HG03108 (cell line): ENCODE results near the gene CEMIP2.

Experiments
- ATAC-seq: cut with Tn5 transposase; IDR thresholded peaks from one replicate; pipeline ENCODE4 v1.9.1; 2021; ENCODE audit warnings: moderate library complexity; ENCODE audit not compliant: unreplicated experiment

CEMIP2 gene

DNA sequence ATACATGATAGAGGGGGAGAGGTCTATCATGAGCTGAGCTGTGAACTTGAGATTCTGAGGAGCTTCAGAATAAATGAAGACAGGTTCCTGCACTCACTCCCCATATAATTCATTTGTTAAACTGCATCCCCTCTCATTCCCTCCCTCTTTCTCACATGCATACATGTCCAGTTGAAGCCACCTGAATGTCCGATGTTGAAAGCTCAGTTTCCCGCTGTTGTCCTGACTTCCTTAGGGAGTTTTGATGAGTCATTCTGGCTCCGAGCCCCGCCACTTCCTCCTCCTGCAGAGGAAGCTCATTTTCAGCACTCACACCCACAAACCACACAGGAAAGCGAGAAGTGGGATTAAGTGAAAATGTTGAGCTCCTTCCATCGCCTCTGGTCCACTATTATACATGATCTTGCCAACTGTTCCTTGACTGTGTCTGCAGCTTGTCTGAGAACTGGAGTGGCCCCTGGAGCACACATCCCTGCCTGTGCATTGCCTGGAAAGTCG is 121.2 kb downstream of the CEMIP2 start:
- ATAC-seq = no peak

DNA sequence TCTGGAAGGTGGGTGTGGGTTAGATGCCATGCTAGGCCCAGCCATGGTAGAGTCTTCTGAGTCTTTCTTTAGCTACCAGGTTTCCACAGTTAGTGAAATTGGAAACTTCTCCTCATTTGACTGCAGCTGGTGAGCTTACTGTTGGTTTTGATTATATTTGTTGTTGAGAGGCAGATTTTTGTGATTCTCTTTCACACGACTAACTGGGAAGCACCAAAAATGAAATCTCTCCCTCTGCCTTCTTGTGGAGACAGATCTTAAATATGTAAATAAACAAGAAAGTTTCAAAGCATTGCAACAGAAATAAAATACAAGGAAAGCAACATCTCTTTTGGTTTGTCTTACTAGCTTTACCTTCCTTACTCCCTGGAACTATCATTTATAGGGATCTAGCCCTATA is 122.2 kb downstream of the CEMIP2 start:
- no peak for ATAC-seq

DNA sequence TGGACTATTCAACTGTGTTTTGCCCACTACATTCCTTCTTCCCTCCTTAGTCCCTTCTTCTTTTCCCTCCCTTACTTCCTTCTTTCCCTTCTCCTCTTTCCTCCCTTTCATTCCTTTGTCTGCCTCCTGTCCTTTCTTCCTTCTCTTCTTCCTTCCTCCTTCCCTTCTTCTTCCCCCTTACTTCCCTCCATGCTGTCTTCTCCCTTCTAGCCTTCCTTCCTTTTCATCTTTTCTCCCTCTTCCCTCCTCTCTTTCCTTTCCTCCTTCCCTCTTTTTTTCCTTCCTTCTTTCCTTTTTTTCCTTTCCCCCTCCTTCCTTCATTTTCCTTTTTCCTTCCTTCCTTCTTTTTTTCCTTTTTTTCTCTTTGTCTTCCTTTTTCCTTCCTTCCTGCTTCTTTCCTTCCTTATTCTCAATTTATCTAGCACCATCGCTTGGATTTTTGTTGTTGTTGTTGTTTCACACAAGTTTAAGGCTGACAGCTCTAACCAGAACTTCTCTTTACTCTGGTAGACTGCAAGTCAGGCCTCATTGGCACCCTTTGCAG is 123.4 kb downstream of the CEMIP2 start:
- ATAC-seq = no peak

DNA sequence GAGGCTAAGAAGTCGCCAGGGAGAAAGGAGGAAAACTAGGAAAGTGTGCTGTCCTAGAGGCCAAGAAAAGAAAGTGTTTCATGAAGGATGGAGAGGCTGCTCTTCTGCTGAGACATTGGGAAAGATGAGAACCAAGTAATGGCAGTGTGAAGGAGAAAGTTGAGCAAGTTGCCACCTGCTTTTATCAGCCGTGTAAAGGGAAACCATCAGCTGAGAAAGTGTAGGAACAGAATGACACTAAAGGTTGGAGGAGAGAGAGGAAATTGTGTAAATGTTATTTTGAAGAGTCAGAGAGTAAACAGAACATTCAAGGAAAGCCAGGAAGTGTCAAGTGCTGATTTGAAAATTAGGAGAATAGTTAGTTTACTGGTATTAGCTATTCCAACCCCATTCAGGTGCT is 125.0 kb downstream of the CEMIP2 start:
- no peak for ATAC-seq

DNA sequence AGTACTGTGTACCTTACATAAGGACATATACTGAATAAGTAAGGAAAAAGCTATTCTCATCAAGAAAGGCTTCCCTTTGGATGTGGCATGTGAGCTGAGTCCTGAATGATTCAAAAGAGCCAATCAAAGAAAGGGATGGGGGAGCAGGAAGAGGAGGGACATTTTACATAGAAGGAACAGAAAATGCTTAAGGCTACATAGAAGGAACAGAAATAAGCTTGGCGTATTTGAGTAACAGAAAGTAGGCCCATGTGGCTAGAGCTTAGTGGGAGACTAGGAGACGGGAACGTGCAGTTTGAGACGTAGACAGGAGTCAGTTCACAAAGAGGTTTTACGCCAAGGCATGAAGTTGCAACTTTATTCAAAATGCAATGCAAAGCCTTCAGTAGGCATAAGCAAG is 126.3 kb downstream of the CEMIP2 start:
- ATAC-seq = no peak

DNA sequence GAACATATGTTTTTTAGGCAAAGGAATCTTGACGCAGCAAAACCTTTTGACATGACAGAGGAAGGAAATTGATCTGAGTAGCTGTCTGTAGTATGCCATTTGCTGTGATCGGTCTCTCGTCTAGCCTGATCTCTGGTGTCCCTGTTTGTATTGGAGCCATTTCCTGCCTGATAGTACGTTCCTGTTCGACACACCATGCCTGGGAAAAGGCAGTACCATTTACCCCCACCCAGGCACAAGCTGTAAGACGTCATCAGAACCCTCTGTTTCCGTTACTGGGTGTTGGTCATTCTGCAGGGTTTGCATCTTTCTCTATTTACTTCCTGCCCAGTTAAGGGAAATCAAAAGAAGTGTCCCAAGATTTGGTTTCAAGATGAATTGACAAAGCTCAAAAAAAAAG is 129.7 kb downstream of the CEMIP2 start:
- ATAC-seq = no peak

DNA sequence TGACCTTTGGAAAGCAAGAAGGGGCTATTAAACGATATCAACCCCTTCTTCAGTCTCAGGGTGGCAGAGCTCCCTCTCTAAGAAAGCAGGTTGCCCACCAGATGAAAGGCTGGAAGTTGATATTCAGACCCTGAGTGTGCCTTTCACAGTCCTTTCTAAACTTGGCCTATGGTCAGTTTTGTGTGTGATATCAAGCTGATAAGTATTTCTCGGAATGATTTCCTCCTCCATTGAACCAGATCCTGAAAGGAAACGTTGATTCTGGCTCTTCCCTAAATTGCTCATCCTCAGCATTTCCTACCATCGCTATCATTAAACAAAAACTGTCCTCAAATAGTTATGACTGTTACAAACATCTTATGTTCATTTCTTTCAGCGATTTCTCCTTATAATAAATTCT is 130.4 kb downstream of the CEMIP2 start:
- no peak for ATAC-seq

DNA sequence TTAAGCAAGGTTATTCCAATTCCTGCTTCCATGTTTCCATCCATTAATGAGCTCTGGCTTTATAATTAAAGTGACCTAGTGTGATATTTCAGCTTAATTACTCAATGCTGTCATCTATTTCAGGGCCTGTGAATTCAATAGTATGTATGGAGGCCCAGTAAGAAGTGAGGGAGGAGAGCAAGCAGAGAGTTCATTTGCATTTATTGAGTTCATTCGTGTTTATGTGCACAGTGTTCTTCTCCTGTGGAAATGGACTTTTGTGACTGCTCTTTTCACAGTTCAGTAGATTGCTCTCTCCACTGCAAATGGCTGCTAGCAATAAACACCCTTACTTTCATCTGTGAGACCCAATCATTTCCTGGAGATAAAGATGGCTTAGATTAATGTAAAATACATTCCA is 130.9 kb downstream of the CEMIP2 start:
- no peak for ATAC-seq

DNA sequence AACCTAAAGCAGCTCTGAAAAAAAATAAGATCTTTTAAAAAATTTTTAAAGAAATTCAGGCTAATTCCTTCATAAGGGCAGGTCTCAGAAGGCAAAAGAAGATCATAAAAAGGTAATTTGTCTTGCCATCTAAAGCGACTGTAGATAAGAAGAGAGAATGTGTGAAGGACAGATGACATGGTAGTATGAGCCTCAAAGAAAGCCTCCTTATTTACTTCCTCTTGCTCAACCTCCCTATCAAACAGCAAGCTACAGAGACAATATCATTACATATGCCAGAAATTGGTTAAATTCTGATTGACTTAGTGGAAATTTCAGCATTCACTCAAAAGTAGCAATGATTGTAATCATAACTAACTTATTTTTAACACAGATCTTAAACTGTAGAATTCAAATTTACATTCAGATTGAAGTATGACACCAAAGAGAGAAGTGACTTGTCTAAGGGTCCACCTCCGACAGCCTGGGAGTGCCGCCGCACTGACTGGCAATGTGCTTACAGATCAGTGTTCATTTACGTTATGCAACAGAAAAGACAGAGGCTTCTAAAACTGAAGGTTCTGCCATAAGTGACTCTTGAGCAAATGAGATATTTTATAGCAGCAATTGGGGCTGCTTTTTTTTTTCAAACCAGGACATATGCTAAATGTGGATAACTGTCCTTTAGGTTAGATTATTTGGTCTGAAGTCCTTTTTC is 132.0 kb downstream of the CEMIP2 start:
- no peak for ATAC-seq

DNA sequence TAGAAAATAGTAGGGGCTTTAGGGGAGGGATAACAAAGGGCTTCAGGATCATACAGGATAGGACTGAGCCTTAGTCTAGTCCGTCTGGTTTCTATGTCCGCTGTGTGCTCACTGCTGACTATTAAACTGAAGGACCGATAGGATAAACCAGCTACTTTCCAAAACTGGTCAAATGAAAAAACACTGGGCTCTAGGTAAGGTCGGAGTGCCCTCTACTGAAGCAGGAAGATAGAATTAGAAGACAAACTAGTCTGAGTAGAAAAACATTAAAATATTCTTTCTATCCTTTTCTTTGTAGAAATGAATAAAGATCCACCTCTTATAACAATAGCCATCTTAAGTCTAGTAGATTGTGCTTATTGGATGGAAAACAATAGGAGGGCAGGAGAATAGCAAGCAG is 133.6 kb downstream of the CEMIP2 start:
- ATAC-seq = no peak
